ENCODE measurements around the gene DNAAF8.
A peak's percentile ranks its signal among the peaks of the same experiment; 100 is the strongest.

Gene DNAAF8

GRCh38 chr16:4734063-4734729 lies at the start of gene DNAAF8, which contains the start of gene ANKS3:
Gene DNAAF8, plus strand, starts transcription at chr16:4734537. Its CDS starts 1,978 bp downstream, at chr16:4736515.
Gene ANKS3, minus strand, starts transcription at chr16:4734271. Its CDS starts 4,122 bp downstream, at chr16:4730149.
- in situ Hi-C loops (cut with MboI; ENCODE audit: low sequenced_read_pairs, unreplicated experiment) = no loop called here
- DNase-seq (ENCODE audit: low spot score) = peak; percentile 94
- no peak for TF ChIP-seq CTCF (IDR thresholded peaks at IDR 0.05; ENCODE audit: borderline replicate concordance, control extremely low read depth, extremely low read depth, insufficient read depth, missing control alignments)

- in situ Hi-C loops (cut with MboI; ENCODE audit: low sequenced_read_pairs, unreplicated experiment) = no loop called here
- no peak for DNase-seq (ENCODE audit: low spot score)
- TF ChIP-seq CTCF (IDR thresholded peaks at IDR 0.05; ENCODE audit: borderline replicate concordance, control extremely low read depth, extremely low read depth, insufficient read depth, missing control alignments) = no peak
These were observed 49.6 kb upstream of the DNAAF8 start for GRCh38 chr16:4684763-4685162.

GRCh38 chr16:4685292-4685691 lies 49.0 kb upstream of the DNAAF8 start:
- TF ChIP-seq CTCF (IDR thresholded peaks at IDR 0.05; ENCODE audit: borderline replicate concordance, control extremely low read depth, extremely low read depth, insufficient read depth, missing control alignments) = no peak
- no peak for DNase-seq (ENCODE audit: low spot score)
- in situ Hi-C loops (cut with MboI; ENCODE audit: low sequenced_read_pairs, unreplicated experiment) = no loop called here

GRCh38 chr16:4685776-4686496 lies 48.4 kb upstream of the DNAAF8 start:
- in situ Hi-C loops (cut with MboI; ENCODE audit: low sequenced_read_pairs, unreplicated experiment) = no loop called here
- no peak for TF ChIP-seq CTCF (IDR thresholded peaks at IDR 0.05; ENCODE audit: borderline replicate concordance, control extremely low read depth, extremely low read depth, insufficient read depth, missing control alignments)
- no peak for DNase-seq (ENCODE audit: low spot score)

GRCh38 chr16:4686497-4687210 lies 47.7 kb upstream of the DNAAF8 start:
- no peak for DNase-seq (ENCODE audit: low spot score)
- in situ Hi-C loops (cut with MboI; ENCODE audit: low sequenced_read_pairs, unreplicated experiment) = no loop called here

More at GRCh38 chr16:4686497-4687210, 47.7 kb upstream of the DNAAF8 start:
- no peak for TF ChIP-seq CTCF (IDR thresholded peaks at IDR 0.05; ENCODE audit: borderline replicate concordance, control extremely low read depth, extremely low read depth, insufficient read depth, missing control alignments)
